HEK293T (cell line): ENCODE data around the gene YBEY.

Experiments used
- CTCF ChIA-PET: fragments of 350-600 bp; formaldehyde crosslinking; extraction: SDS; loops from one replicate; lab custom pipeline; 2021; ENCODE audit warnings: antibody characterized with exemption, inconsistent platforms; lab: Yijun Ruan, JAX
- POLR2A ChIA-PET: fragments of 350-600 bp; formaldehyde crosslinking; extraction: SDS; loops from one replicate; lab custom pipeline; 2020; ENCODE audit warnings: antibody characterized with exemption, inconsistent platforms; lab: Yijun Ruan, JAX
- DNase-seq: peaks from one replicate; pipeline ENCODE4 v3.0.0; 2012; ENCODE audit warnings: mixed read lengths; ENCODE audit errors: extremely low spot score
- ARNT ChIP-seq: fragments of 450-650 bp; IDR thresholded peaks from 2 replicates; pipeline ENCODE4 v1.6.1; 2017; ENCODE audit warnings: mild to moderate bottlenecking
- BHLHE40 ChIP-seq: fragments of 450-650 bp; IDR thresholded peaks from 2 replicates; pipeline ENCODE4 v1.6.1; 2016; ENCODE audit warnings: mild to moderate bottlenecking, moderate library complexity, borderline replicate concordance
- CTBP1 ChIP-seq: fragments of 450-650 bp; IDR thresholded peaks from 2 replicates; pipeline ENCODE4 v1.6.1; 2016; ENCODE audit warnings: borderline replicate concordance
- ELF4 ChIP-seq: fragments of 450-650 bp; IDR thresholded peaks from 2 replicates; pipeline ENCODE4 v1.6.1; 2017; ENCODE audit warnings: antibody characterized with exemption
- FOXA1 ChIP-seq: fragments of 450-650 bp; IDR thresholded peaks from 2 replicates; pipeline ENCODE4 v1.6.1; 2016; ENCODE audit warnings: mild to moderate bottlenecking
- FOXK2 ChIP-seq: fragments of 450-650 bp; IDR thresholded peaks from 2 replicates; pipeline ENCODE4 v1.6.1; 2016; ENCODE audit warnings: mild to moderate bottlenecking
- FOXM1 ChIP-seq: fragments of 450-650 bp; IDR thresholded peaks from 2 replicates; pipeline ENCODE4 v1.6.1; 2017; ENCODE audit warnings: mild to moderate bottlenecking, borderline replicate concordance
- HDGF ChIP-seq: fragments of 450-650 bp; IDR thresholded peaks from 2 replicates; pipeline ENCODE4 v1.6.1; 2017; ENCODE audit warnings: antibody characterized with exemption, borderline replicate concordance
- L3MBTL2 ChIP-seq: fragments of 450-650 bp; conservative IDR thresholded peaks from 2 replicates; pipeline ENCODE4 v1.6.1; 2016; ENCODE audit warnings: mild to moderate bottlenecking
- LEF1 ChIP-seq: fragments of 450-650 bp; IDR thresholded peaks from 2 replicates; pipeline ENCODE4 v1.6.1; 2017; ENCODE audit warnings: mild to moderate bottlenecking, borderline replicate concordance
- NFRKB ChIP-seq: fragments of 450-650 bp; IDR thresholded peaks from 2 replicates; pipeline ENCODE4 v1.6.1; 2016; ENCODE audit warnings: mild to moderate bottlenecking, moderate library complexity
- SP1 ChIP-seq: fragments of 450-650 bp; IDR thresholded peaks from 2 replicates; pipeline ENCODE4 v1.6.1; 2017
- SUZ12 ChIP-seq: fragments of 450-650 bp; IDR thresholded peaks from 2 replicates; pipeline ENCODE4 v1.6.1; 2016; ENCODE audit warnings: mild to moderate bottlenecking
- TARDBP ChIP-seq: fragments of 450-650 bp; IDR thresholded peaks from 2 replicates; pipeline ENCODE4 v1.6.1; 2016
- ZNF384 ChIP-seq: fragments of 450-650 bp; IDR thresholded peaks from 2 replicates; pipeline ENCODE4 v1.6.1; 2016
- TF ChIP-seq, protein P1 (sequence below): fragments of 450-650 bp; IDR thresholded peaks from 2 replicates; pipeline ENCODE4 v1.6.1; 2016

Gene YBEY

DNA sequence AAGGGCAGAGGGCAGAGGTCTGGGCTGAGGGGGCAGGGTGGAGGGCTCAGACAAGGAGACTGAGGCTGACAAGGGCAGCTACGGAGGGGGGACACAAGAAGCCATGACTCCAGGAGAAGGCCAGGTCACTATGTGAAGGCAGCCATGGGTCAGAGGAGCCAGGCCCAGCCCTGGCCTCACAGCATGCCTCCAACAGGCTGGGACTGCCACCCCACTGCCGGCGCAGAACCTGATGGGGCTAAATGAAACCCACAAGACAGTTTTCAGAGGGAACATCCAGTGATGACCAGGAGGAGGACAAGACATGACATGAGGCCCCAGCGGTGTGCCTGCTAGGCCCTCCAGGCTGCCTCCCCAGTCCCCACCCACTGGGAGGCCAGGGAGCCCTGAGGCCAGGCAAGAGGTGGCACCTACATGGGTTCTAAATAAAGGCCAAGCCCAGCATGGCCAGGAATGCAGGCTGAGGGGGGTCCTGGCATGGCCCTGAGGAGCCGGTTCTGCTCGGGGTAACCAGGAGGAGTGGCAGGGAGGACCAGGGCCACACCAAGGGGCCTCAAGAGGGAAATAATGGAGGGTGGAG is 30.3 kb upstream of the YBEY start:
- POLR2A ChIA-PET: no interaction called here
- no peak for DNase-seq
- CTCF ChIA-PET: no interaction called here
- TF ChIP-seq HDGF (no peak), CTBP1 (no peak), FOXA1 (no peak), BHLHE40 (no peak), ELF4 (no peak), L3MBTL2 (no peak), NFRKB (no peak), LEF1 (no peak), ARNT (no peak), TARDBP (no peak)

DNA sequence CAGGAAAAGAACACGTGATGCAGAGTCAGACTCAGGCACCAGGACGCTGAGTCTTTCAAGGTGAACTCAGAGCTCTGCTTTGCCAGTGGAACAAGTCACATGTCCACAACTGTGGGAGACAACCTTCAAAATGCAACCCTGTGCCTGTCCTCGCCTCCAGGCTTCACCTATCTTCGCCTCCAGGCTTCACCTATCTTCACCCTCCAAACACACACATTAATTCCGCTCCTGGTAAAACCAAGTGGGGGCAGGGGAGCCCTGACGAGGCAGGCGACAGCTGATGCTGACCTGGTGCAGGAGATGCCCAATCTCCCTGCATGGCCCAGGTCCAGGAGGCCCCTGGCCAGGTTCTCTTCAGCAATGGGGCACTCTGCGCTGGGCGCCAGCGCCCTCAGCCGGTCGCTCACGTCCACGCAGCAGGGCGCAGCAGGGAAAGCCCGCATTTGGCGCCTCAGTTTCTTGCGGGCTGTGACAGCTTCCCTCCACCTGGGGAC is 29.6 kb upstream of the YBEY start:
- TF ChIP-seq, protein P1, sequence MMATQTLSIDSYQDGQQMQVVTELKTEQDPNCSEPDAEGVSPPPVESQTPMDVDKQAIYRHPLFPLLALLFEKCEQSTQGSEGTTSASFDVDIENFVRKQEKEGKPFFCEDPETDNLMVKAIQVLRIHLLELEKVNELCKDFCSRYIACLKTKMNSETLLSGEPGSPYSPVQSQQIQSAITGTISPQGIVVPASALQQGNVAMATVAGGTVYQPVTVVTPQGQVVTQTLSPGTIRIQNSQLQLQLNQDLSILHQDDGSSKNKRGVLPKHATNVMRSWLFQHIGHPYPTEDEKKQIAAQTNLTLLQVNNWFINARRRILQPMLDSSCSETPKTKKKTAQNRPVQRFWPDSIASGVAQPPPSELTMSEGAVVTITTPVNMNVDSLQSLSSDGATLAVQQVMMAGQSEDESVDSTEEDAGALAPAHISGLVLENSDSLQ: no peak
- TF ChIP-seq ARNT (no peak), SP1 (no peak), FOXM1 (no peak), ELF4 (no peak), CTBP1 (no peak), L3MBTL2 (no peak), FOXK2 (no peak), HDGF (no peak), SUZ12 (no peak), NFRKB (no peak), BHLHE40 (no peak), LEF1 (no peak), TARDBP (no peak), ZNF384 (no peak), FOXA1 (no peak)
- DNase-seq: no peak
- CTCF ChIA-PET: no interaction called here
- POLR2A ChIA-PET: interaction anchor here (0.9 kb wide), 1 partner anchor 9 kb away, joined by 3 read pairs; no protein-coding TSS in a partner anchor

DNA sequence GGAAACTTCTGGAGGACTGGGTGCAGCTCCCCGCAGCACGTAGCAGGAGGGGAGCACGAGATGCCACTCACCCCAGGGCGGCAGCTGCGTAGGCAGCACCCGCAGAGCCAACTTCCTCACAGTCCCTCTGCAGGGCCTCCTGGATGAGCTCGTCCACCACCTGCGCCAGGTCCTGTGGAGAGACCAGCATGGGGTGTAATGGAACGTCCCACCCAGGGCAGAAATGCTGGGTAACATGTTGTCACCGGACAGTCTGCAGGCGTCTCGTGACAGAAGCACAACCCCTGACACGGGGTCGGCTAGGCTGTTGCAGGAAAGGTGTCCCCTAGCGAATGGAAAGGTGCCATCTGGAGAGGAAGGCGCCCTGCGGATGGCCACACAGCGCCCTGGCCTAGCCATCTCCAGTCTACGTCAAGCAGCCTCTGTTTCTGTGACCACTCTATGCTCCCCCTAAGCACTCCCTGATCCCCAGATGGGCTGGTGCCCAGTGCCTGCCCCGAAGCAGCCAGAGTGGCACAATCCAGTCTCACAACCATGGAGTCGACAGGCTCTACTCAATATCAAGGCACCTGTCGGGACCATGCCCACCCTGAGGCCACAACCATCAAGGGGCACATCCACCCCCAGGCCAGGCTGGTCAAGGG is 22.0 kb upstream of the YBEY start:
- ChIA-PET CTCF (no interaction called here), POLR2A (no interaction called here)
- DNase-seq: no peak
- TF ChIP-seq NFRKB (no peak), ARNT (no peak), TARDBP (no peak), L3MBTL2 (no peak), ZNF384 (no peak), FOXA1 (no peak), BHLHE40 (no peak), FOXK2 (no peak), ELF4 (no peak), SUZ12 (no peak), FOXM1 (no peak), LEF1 (no peak)
- TF ChIP-seq, protein P1: no peak

DNA sequence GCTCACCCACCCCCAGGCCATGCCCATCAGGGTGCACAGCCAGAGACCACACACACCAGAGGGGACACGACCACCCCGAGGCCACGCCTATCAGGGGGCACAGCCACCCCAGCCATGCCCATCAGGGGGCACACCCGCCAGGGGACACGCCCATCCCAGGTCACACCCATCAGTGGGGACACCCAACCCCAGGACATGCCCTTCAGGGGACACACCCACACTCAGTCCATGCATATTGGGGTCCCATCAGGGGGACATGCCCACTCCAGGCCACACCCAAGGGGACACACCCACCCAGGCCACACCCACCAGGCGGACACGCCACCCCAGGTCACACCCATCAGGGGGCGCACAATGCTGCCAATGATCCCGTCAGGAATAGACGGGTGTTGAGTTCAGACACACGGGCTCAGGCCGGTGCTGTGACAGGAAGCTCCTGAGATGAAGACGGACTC is 21.4 kb upstream of the YBEY start:
- TF ChIP-seq FOXA1 (no peak), TARDBP (no peak), CTBP1 (no peak), SP1 (no peak), SUZ12 (no peak), ELF4 (no peak), LEF1 (no peak)
- POLR2A ChIA-PET: interaction anchor here (2.0 kb wide), 1 partner anchor 21 kb away, joined by 5 read pairs; the partner anchor contains the start of gene YBEY
- no peak for DNase-seq
- CTCF ChIA-PET: no interaction called here

DNA sequence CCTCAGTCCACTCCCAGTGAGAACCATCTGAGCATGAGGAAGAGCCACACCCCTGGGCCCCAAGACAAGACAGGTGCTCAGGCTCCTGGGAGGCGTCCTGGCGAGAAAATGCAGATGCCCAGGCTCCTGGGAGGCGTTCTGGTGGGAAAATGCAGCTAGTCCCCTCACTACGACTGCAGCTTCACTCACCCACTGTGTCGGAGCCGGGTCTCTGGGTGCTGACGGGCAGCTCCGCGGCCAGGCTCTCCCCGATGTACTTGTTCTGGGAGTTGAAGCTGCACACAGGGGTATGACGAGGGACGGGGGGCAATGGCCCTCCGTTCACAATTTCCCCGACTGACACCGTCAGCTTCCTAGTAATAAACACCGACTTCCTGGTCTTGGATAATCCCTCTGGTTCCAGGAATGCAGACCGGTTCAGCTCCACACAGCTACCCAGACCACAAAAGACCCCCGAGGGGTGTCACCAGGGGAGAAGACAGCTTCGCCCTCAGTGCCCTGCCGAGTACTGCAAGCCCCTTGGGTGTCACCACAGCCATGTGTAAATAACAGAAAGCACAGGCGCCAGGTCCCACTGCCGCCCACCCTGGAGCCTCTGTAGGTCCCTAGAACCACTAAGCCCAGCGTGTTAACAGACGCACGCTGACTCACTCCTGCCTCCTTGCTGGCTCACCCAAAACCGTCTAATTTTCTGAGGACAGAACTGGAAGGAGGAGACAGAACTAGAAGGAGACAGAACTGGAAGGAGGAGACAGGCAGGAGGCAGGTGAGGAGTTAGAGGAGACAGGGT is 20.2 kb upstream of the YBEY start:
- DNase-seq: no peak
- TF ChIP-seq L3MBTL2 (no peak), CTBP1 (no peak), ZNF384 (no peak), FOXM1 (no peak), FOXA1 (no peak), SUZ12 (no peak), FOXK2 (no peak)
- ChIA-PET POLR2A (interaction anchor here (0.7 to 2.0 kb wide), 2 partner anchors 9 to 20 kb away, joined by 3 to 5 read pairs; partner anchors contain the start of gene YBEY), CTCF (no interaction called here)

DNA sequence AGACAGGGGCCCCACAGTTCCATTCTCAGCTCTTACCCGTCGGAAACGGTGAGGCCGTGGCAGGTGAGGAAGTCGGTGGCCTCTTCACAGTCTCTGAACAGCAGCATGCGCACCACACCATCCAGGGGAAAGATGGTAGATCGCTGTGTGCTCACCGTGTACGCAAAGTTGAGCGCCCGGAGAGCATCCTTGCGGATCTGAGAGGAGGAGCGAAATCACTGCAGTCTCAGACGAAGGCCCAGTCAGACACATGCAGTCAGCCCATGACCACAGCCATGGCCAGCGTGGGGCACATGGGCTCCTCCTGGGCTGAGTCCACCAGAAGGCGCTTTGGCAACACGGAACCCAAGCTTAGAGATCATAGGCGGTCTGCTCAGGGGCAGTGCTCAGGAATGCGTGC is 19.2 kb upstream of the YBEY start:
- TF ChIP-seq FOXK2 (no peak), FOXA1 (no peak), LEF1 (no peak), ZNF384 (no peak), ELF4 (no peak), NFRKB (no peak), L3MBTL2 (no peak), FOXM1 (no peak)
- DNase-seq: no peak
- ChIA-PET POLR2A (interaction anchor here (2.0 kb wide), 1 partner anchor 19 kb away, joined by 5 read pairs; the partner anchor contains the start of gene YBEY), CTCF (no interaction called here)
